HEK293 (cell line): Measurements from ENCODE around the gene NUP58.

Experiments
- CTCF ChIA-PET: fragments of 350-600 bp; formaldehyde crosslinking; extraction: SDS; loops from one replicate; lab custom pipeline; 2021; ENCODE audit warnings: antibody characterized with exemption; lab: Yijun Ruan, JAX
- POLR2A ChIA-PET: fragments of 300-600 bp; formaldehyde crosslinking; extraction: SDS; loops from one replicate; lab custom pipeline; 2020; ENCODE audit warnings: antibody characterized with exemption, inconsistent platforms; lab: Yijun Ruan, JAX
- H3K27ac ChIP-seq: fragments of 200-500 bp; sonication (Bioruptor generic); 2 replicates; pipeline ENCODE4 v1.5.1; 2014; ENCODE audit warnings: low read depth, low read length, control low read depth, inconsistent platforms; ENCODE audit errors: extremely low read depth
- H3K36me3 ChIP-seq, 2 experiments: fragments of 200-500 bp in 1 of 2; sonication (Bioruptor generic) in 1 of 2; 1 replicate in 1 of 2; 2 replicates in 1 of 2; pipeline ENCODE4 v1.5.1; 2014 to 2017; ENCODE audit warnings: inconsistent platforms in 2 of 2, low read length in 2 of 2; ENCODE audit not compliant: control insufficient read depth in 2 of 2, insufficient read depth in 1 of 2
- H3K4me1 ChIP-seq: fragments of 200-500 bp; sonication (Bioruptor generic); 2 replicates; pipeline ENCODE4 v1.5.1; 2014; ENCODE audit warnings: mild to moderate bottlenecking, low read length, inconsistent platforms; ENCODE audit not compliant: control insufficient read depth, insufficient read depth
- H3K4me3 ChIP-seq: 2 replicates; pipeline ENCODE4 v1.5.1; 2011; ENCODE audit warnings: low read depth, mild to moderate bottlenecking, control low read depth, low read length, moderate library complexity
- H3K9me3 ChIP-seq: fragments of 200-500 bp; sonication (Bioruptor generic); 2 replicates; pipeline ENCODE4 v1.5.1; 2014; ENCODE audit warnings: low read depth, low read length, inconsistent platforms; ENCODE audit not compliant: control insufficient read depth, insufficient read depth
- EGR2 ChIP-seq: fragments of 450-650 bp; formaldehyde crosslinking; IDR thresholded peaks from 2 replicates; pipeline ENCODE4 v1.5.1; 2016; ENCODE audit warnings: low read depth, missing biosample characterization, missing genetic modification characterization
- HOXC10 ChIP-seq: sonication (generic); formaldehyde crosslinking; IDR thresholded peaks from 2 replicates; pipeline ENCODE4 v1.8.1; 2023; ENCODE audit warnings: mild to moderate bottlenecking, missing genetic modification reagents
- OVOL3 ChIP-seq: fragments of 450-650 bp; formaldehyde crosslinking; IDR thresholded peaks from 2 replicates; pipeline ENCODE4 v1.5.1; 2016; ENCODE audit warnings: missing biosample characterization, missing genetic modification characterization
- PRDM6 ChIP-seq: fragments of 450-650 bp; formaldehyde crosslinking; IDR thresholded peaks from 2 replicates; pipeline ENCODE4 v1.5.1; 2017; ENCODE audit warnings: missing biosample characterization, missing genetic modification characterization
- SETDB1 ChIP-seq: IDR thresholded peaks from one replicate; pipeline ENCODE4 v1.6.1; 2017; ENCODE audit warnings: mild to moderate bottlenecking, low read length, moderate library complexity, mixed read lengths; ENCODE audit not compliant: insufficient read length
- YY2 ChIP-seq: fragments of 450-650 bp; formaldehyde crosslinking; IDR thresholded peaks from 2 replicates; pipeline ENCODE4 v1.5.1; 2016; ENCODE audit warnings: missing biosample characterization, missing genetic modification characterization
- ZBTB21 ChIP-seq: fragments of 450-650 bp; formaldehyde crosslinking; IDR thresholded peaks from 2 replicates; pipeline ENCODE4 v1.5.1; 2017; ENCODE audit warnings: missing biosample characterization, missing genetic modification characterization
- ZNF114 ChIP-seq: fragments of 450-650 bp; formaldehyde crosslinking; IDR thresholded peaks from 2 replicates; pipeline ENCODE4 v1.5.0; 2017; ENCODE audit warnings: missing biosample characterization, missing genetic modification characterization
- ZNF146 ChIP-seq: fragments of 450-650 bp; formaldehyde crosslinking; IDR thresholded peaks from 2 replicates; pipeline ENCODE4 v1.5.1; 2016; ENCODE audit warnings: missing biosample characterization, missing genetic modification characterization
- ZNF175 ChIP-seq: fragments of 450-650 bp; formaldehyde crosslinking; IDR thresholded peaks from 2 replicates; pipeline ENCODE4 v1.5.1; 2016; ENCODE audit warnings: missing biosample characterization, missing genetic modification characterization
- ZNF19 ChIP-seq: fragments of 450-650 bp; formaldehyde crosslinking; IDR thresholded peaks from 2 replicates; pipeline ENCODE4; 2016; ENCODE audit warnings: missing biosample characterization, missing genetic modification characterization, low read depth
- ZNF202 ChIP-seq: fragments of 450-650 bp; formaldehyde crosslinking; IDR thresholded peaks from 2 replicates; pipeline ENCODE4 v1.5.1; 2016; ENCODE audit warnings: missing biosample characterization, missing genetic modification characterization, borderline replicate concordance
- ZNF214 ChIP-seq: fragments of 450-650 bp; formaldehyde crosslinking; IDR thresholded peaks from 2 replicates; pipeline ENCODE4 v1.5.1; 2017; ENCODE audit warnings: missing biosample characterization, mild to moderate bottlenecking, missing genetic modification characterization, borderline replicate concordance
- ZNF24 ChIP-seq: fragments of 450-650 bp; formaldehyde crosslinking; IDR thresholded peaks from 2 replicates; pipeline ENCODE4 v1.5.1; 2016; ENCODE audit warnings: missing biosample characterization, missing genetic modification characterization
- ZNF266 ChIP-seq: fragments of 450-650 bp; formaldehyde crosslinking; IDR thresholded peaks from 2 replicates; pipeline ENCODE4 v1.5.1; 2016; ENCODE audit warnings: missing biosample characterization, missing genetic modification characterization, low read depth
- ZNF292 ChIP-seq: fragments of 450-650 bp; formaldehyde crosslinking; IDR thresholded peaks from 2 replicates; pipeline ENCODE4 v1.5.1; 2016; ENCODE audit warnings: low read depth, missing biosample characterization, missing genetic modification characterization, borderline replicate concordance
- ZNF311 ChIP-seq: fragments of 450-650 bp; formaldehyde crosslinking; IDR thresholded peaks from 2 replicates; pipeline ENCODE4 v1.5.1; 2017; ENCODE audit warnings: missing biosample characterization, missing genetic modification characterization, borderline replicate concordance
- ZNF391 ChIP-seq: fragments of 450-650 bp; formaldehyde crosslinking; IDR thresholded peaks from 2 replicates; pipeline ENCODE4 v1.5.1; 2016; ENCODE audit warnings: low read depth, missing biosample characterization, missing genetic modification characterization, borderline replicate concordance
- ZNF398 ChIP-seq: fragments of 450-650 bp; formaldehyde crosslinking; IDR thresholded peaks from 2 replicates; pipeline ENCODE4 v1.5.1; 2017; ENCODE audit warnings: missing biosample characterization, missing genetic modification characterization
- ZNF433 ChIP-seq: fragments of 450-650 bp; formaldehyde crosslinking; IDR thresholded peaks from 2 replicates; pipeline ENCODE4 v1.5.1; 2016; ENCODE audit warnings: missing biosample characterization, missing genetic modification characterization, low read depth
- ZNF514 ChIP-seq: fragments of 450-650 bp; formaldehyde crosslinking; IDR thresholded peaks from 2 replicates; pipeline ENCODE4 v1.5.1; 2016; ENCODE audit warnings: missing biosample characterization, missing genetic modification characterization
- ZNF596 ChIP-seq: fragments of 450-650 bp; IDR thresholded peaks from 2 replicates; pipeline ENCODE4 v1.5.0; 2018; ENCODE audit warnings: missing biosample characterization, mild to moderate bottlenecking, missing genetic modification characterization, moderate library complexity
- ZNF654 ChIP-seq: fragments of 450-650 bp; formaldehyde crosslinking; IDR thresholded peaks from 2 replicates; pipeline ENCODE4 v1.5.1; 2016; ENCODE audit warnings: low read depth, missing biosample characterization, missing genetic modification characterization
- ZNF660 ChIP-seq: fragments of 450-650 bp; IDR thresholded peaks from 2 replicates; pipeline ENCODE4 v1.5.1; 2018; ENCODE audit warnings: missing biosample characterization, mild to moderate bottlenecking, missing genetic modification characterization
- ZNF664 ChIP-seq: fragments of 450-650 bp; formaldehyde crosslinking; IDR thresholded peaks from 2 replicates; pipeline ENCODE4 v1.5.1; 2016; ENCODE audit warnings: missing biosample characterization, missing genetic modification characterization
- ZNF692 ChIP-seq: fragments of 450-650 bp; formaldehyde crosslinking; IDR thresholded peaks from 2 replicates; pipeline ENCODE4 v1.5.1; 2016; ENCODE audit warnings: missing biosample characterization, missing genetic modification characterization
- ZNF701 ChIP-seq: fragments of 450-650 bp; formaldehyde crosslinking; IDR thresholded peaks from 2 replicates; pipeline ENCODE4 v1.5.1; 2016; ENCODE audit warnings: missing biosample characterization, missing genetic modification characterization
- ZNF843 ChIP-seq: fragments of 450-650 bp; formaldehyde crosslinking; IDR thresholded peaks from 2 replicates; pipeline ENCODE4 v1.5.1; 2016; ENCODE audit warnings: missing biosample characterization, missing genetic modification characterization

The NUP58 gene

GRCh38 chr13:25267715-25268114, 33.7 kb upstream of the NUP58 start:
- no peaks in the 10 kb centered on the region for H3K4me1 ChIP-seq
- POLR2A ChIA-PET, result no interaction called here
- CTCF ChIA-PET, result no interaction called here
- no peak for TF ChIP-seq ZNF514 (tag by site-specific recombination)
- peak; percentile 33 for TF ChIP-seq ZNF654 (tag by site-specific recombination)
- no peak overlapping the region for H3K27ac ChIP-seq
- no peak overlapping the region for H3K4me3 ChIP-seq
- no peaks in the 10 kb centered on the region for H3K9me3 ChIP-seq
- H3K36me3 ChIP-seq, result peaks cover 0 to 44% of the 10 kb centered on the region in 2 experiments; a peak in 2 of 3 replicates

GRCh38 chr13:25268561-25268960, 32.9 kb upstream of the NUP58 start:
- Histone ChIP-seq H3K4me1 (no peaks in the 10 kb centered on the region), H3K36me3 (peaks cover 3 to 38% of the 10 kb centered on the region in 2 experiments), H3K4me3 (no peak overlapping the region), H3K9me3 (no peaks in the 10 kb centered on the region), H3K27ac (no peak overlapping the region)
- ChIA-PET CTCF (no interaction called here), POLR2A (no interaction called here)
- no peak for TF ChIP-seq EGR2 (tag by site-specific recombination)
- TF ChIP-seq ZNF19 (tag by site-specific recombination), result no peak
- no peak for TF ChIP-seq ZNF701
- no peak for TF ChIP-seq ZNF24 (tag by site-specific recombination)
- TF ChIP-seq ZNF596 (tag by site-specific recombination), result no peak
- no peak for TF ChIP-seq ZBTB21 (tag by site-specific recombination)
- TF ChIP-seq ZNF202 (tag by site-specific recombination), result no peak
- TF ChIP-seq ZNF654 (tag by site-specific recombination), result no peak
- no peak for TF ChIP-seq ZNF660 (tag by site-specific recombination)
- no peak for TF ChIP-seq ZNF391
- TF ChIP-seq ZNF692 (tag by site-specific recombination), result no peak
- TF ChIP-seq ZNF664, result no peak

GRCh38 chr13:25276748-25277147, 24.7 kb upstream of the NUP58 start:
- Histone ChIP-seq H3K9me3 (no peaks in the 10 kb centered on the region), H3K4me3 (no peak overlapping the region)
- TF ChIP-seq ZNF654 (tag by site-specific recombination), result no peak
- TF ChIP-seq ZBTB21 (tag by site-specific recombination), result no peak
- TF ChIP-seq ZNF843, result no peak
- no peak for TF ChIP-seq ZNF514 (tag by site-specific recombination)
- TF ChIP-seq OVOL3 (tag by site-specific recombination), result no peak
- no peak for TF ChIP-seq PRDM6 (tag by site-specific recombination)
- TF ChIP-seq HOXC10 (CRISPR knock-in tag), result no peak
- no peak for TF ChIP-seq ZNF311 (tag by site-specific recombination)
- no peak for TF ChIP-seq ZNF114 (tag by site-specific recombination)
- TF ChIP-seq ZNF398 (tag by site-specific recombination), result no peak
- TF ChIP-seq SETDB1, result no peak
- no peak for TF ChIP-seq ZNF664
- no peak for TF ChIP-seq YY2 (tag by site-specific recombination)
- TF ChIP-seq ZNF266 (tag by site-specific recombination), result no peak
- no peak for TF ChIP-seq ZNF146 (tag by site-specific recombination)
- TF ChIP-seq ZNF433 (tag by site-specific recombination), result no peak
- TF ChIP-seq ZNF292 (tag by site-specific recombination), result no peak
- TF ChIP-seq ZNF214 (tag by site-specific recombination), result no peak
- no peak for TF ChIP-seq ZNF175
- TF ChIP-seq, all 188 proteins: peak for 0
- Histone ChIP-seq H3K4me1 (no peaks in the 10 kb centered on the region), H3K36me3 (peaks cover 4 to 6% of the 10 kb centered on the region in 2 experiments), H3K27ac (no peak overlapping the region)
- POLR2A ChIA-PET, result no interaction called here
- CTCF ChIA-PET, result no interaction called here
